ENCODE results near the gene SCAP. TPM values are rescaled to one million over a fixed set of nuclear protein-coding genes. Genes with fewer than 3 reads are reported as not detected.
A peak's percentile ranks its signal among the peaks of the same experiment; 100 is the strongest.
"Not testable (repeated sequence)": the region's sequence is repeated elsewhere in the genome, so short reads cannot be mapped to it uniquely, and the experiment has no call there.

Gene SCAP
- total RNA-seq, 2 experiments from 2014 or later, result 65.5 to 69.2 TPM

- Mint-ChIP-seq H3K9me3 (ENCODE audit: low read depth) (no peaks in the 10 kb centered on the region), H3K4me3 (no peak overlapping the region), H3K27me3 (no peaks in the 10 kb centered on the region), H3K36me3 (peaks cover 30% of the 10 kb centered on the region), H3K27ac (no peak overlapping the region), H3K4me1 (no peaks in the 10 kb centered on the region)
- CTCF ChIA-PET, result interaction anchor here (1.0 kb wide), 1 partner anchor 10 kb away, joined by 3 read pairs; no protein-coding TSS in a partner anchor
- no peak for ATAC-seq
- DNase-seq, result no peak
These were observed 27.3 kb upstream of the SCAP start for GRCh38 chr3:47503033-47503432.

- Mint-ChIP-seq H3K27ac (no peak overlapping the region), H3K4me1 (no peaks in the 10 kb centered on the region), H3K36me3 (peaks cover 29% of the 10 kb centered on the region), H3K27me3 (no peaks in the 10 kb centered on the region), H3K4me3 (no peak overlapping the region), H3K9me3 (ENCODE audit: low read depth) (no peaks in the 10 kb centered on the region)
- DNase-seq (no peak), ATAC-seq (no peak)
- CTCF ChIA-PET, result no interaction called here
These were observed 21.2 kb upstream of the SCAP start for GRCh38 chr3:47496892-47497291.

GRCh38 chr3:47495886-47496285, 20.1 kb upstream of the SCAP start:
- no peaks in the 10 kb centered on the region for H3K9me3 Mint-ChIP-seq (ENCODE audit: low read depth)
- ATAC-seq, result no peak
- no peaks in the 10 kb centered on the region for H3K4me1 Mint-ChIP-seq
- H3K36me3 Mint-ChIP-seq, result peaks cover 27% of the 10 kb centered on the region
- no peaks in the 10 kb centered on the region for H3K27me3 Mint-ChIP-seq
- CTCF ChIA-PET, result interaction anchor here (0.6 to 1.4 kb wide), 3 partner anchors 20 to 75 kb away, joined by 3 read pairs; no protein-coding TSS in a partner anchor
- DNase-seq, result no peak
- no peak overlapping the region for H3K4me3 Mint-ChIP-seq
- H3K27ac Mint-ChIP-seq, result no peak overlapping the region

- no peak for DNase-seq
- H3K27ac Mint-ChIP-seq, result no peak overlapping the region
- CTCF ChIA-PET, result interaction anchor here (1.0 to 1.4 kb wide), 2 partner anchors 18 to 74 kb away, joined by 3 read pairs; partner anchors contain the start of gene ELP6
These were observed 19.4 kb upstream of the SCAP start for GRCh38 chr3:47495111-47495510.

GRCh38 chr3:47491777-47492176, 16.0 kb upstream of the SCAP start:
- Mint-ChIP-seq H3K9me3 (ENCODE audit: low read depth) (no peaks in the 10 kb centered on the region), H3K27ac (no peak overlapping the region), H3K27me3 (no peaks in the 10 kb centered on the region), H3K4me3 (no peak overlapping the region), H3K4me1 (no peaks in the 10 kb centered on the region), H3K36me3 (peaks cover 14% of the 10 kb centered on the region)
- no peak for ATAC-seq
- no peak for DNase-seq
- CTCF ChIA-PET, result no interaction called here

More at GRCh38 chr3:47495111-47495510, 19.4 kb upstream of the SCAP start:
- H3K9me3 Mint-ChIP-seq (ENCODE audit: low read depth), result no peaks in the 10 kb centered on the region
- H3K27me3 Mint-ChIP-seq, result no peaks in the 10 kb centered on the region
- H3K36me3 Mint-ChIP-seq, result peaks cover 26% of the 10 kb centered on the region
- no peak for ATAC-seq
- H3K4me1 Mint-ChIP-seq, result no peaks in the 10 kb centered on the region
- H3K4me3 Mint-ChIP-seq, result no peak overlapping the region

GRCh38 chr3:47491186-47491585, 15.4 kb upstream of the SCAP start:
- CTCF ChIA-PET, result no interaction called here
- no peak overlapping the region for H3K4me3 Mint-ChIP-seq
- ATAC-seq (no peak), DNase-seq (no peak)
- peaks cover 11% of the 10 kb centered on the region for H3K36me3 Mint-ChIP-seq
- H3K27me3 Mint-ChIP-seq, result no peaks in the 10 kb centered on the region
- no peak overlapping the region for H3K27ac Mint-ChIP-seq
- no peaks in the 10 kb centered on the region for H3K9me3 Mint-ChIP-seq (ENCODE audit: low read depth)
- H3K4me1 Mint-ChIP-seq, result no peaks in the 10 kb centered on the region

GRCh38 chr3:47487265-47487664, 11.5 kb upstream of the SCAP start:
- Mint-ChIP-seq H3K4me1 (no peaks in the 10 kb centered on the region), H3K4me3 (no peak overlapping the region), H3K36me3 (peaks cover 6% of the 10 kb centered on the region), H3K27ac (no peak overlapping the region), H3K9me3 (ENCODE audit: low read depth) (no peaks in the 10 kb centered on the region), H3K27me3 (no peaks in the 10 kb centered on the region)
- ATAC-seq (no peak), DNase-seq (no peak)
- CTCF ChIA-PET, result no interaction called here

GRCh38 chr3:47485812-47486211, 10.1 kb upstream of the SCAP start:
- Mint-ChIP-seq H3K9me3 (ENCODE audit: low read depth) (no peaks in the 10 kb centered on the region), H3K36me3 (peaks cover 6% of the 10 kb centered on the region), H3K4me1 (no peaks in the 10 kb centered on the region), H3K4me3 (no peak overlapping the region), H3K27ac (no peak overlapping the region), H3K27me3 (no peaks in the 10 kb centered on the region)
- DNase-seq (no peak), ATAC-seq (no peak)
- CTCF ChIA-PET, result interaction anchor here (0.9 kb wide), 1 partner anchor 11 kb away, joined by 3 read pairs; no protein-coding TSS in a partner anchor

GRCh38 chr3:47482366-47482765, 6.6 kb upstream of the SCAP start:
- CTCF ChIA-PET, result interaction anchor here (0.6 to 1.8 kb wide), 2 partner anchors 34 to 61 kb away, joined by 3 to 10 read pairs; no protein-coding TSS in a partner anchor
- no peak for ATAC-seq
- Mint-ChIP-seq H3K27me3 (no peaks in the 10 kb centered on the region), H3K4me1 (no peaks in the 10 kb centered on the region), H3K4me3 (no peak overlapping the region), H3K27ac (no peak overlapping the region), H3K36me3 (peaks cover 4% of the 10 kb centered on the region), H3K9me3 (ENCODE audit: low read depth) (no peaks in the 10 kb centered on the region)
- DNase-seq, result no peak

GRCh38 chr3:47481763-47482162, 6.0 kb upstream of the SCAP start:
- not testable (repeated sequence) for DNase-seq; H3K4me3 Mint-ChIP-seq; H3K36me3 Mint-ChIP-seq; H3K9me3 Mint-ChIP-seq (ENCODE audit: low read depth); H3K27me3 Mint-ChIP-seq; ATAC-seq; H3K27ac Mint-ChIP-seq; H3K4me1 Mint-ChIP-seq
- CTCF ChIA-PET, result interaction anchor here (0.6 to 1.8 kb wide), 3 partner anchors 34 to 246 kb away, joined by 3 to 10 read pairs (median 3); no protein-coding TSS in a partner anchor

- not testable (repeated sequence) for H3K4me1 Mint-ChIP-seq; DNase-seq; ATAC-seq; H3K36me3 Mint-ChIP-seq; H3K9me3 Mint-ChIP-seq (ENCODE audit: low read depth); H3K27me3 Mint-ChIP-seq; H3K4me3 Mint-ChIP-seq; H3K27ac Mint-ChIP-seq
- CTCF ChIA-PET, result interaction anchor here (1.6 kb wide), 1 partner anchor 59 kb away, joined by 9 read pairs; no protein-coding TSS in a partner anchor
These were observed 4.5 kb upstream of the SCAP start for GRCh38 chr3:47480267-47480666.

- no peak overlapping the region for H3K4me3 Mint-ChIP-seq
- CTCF ChIA-PET, result interaction anchor here (0.7 to 1.6 kb wide), 2 partner anchors 58 to 59 kb away, joined by 3 to 9 read pairs; no protein-coding TSS in a partner anchor
- H3K9me3 Mint-ChIP-seq (ENCODE audit: low read depth), result no peaks in the 10 kb centered on the region
- no peak overlapping the region for H3K27ac Mint-ChIP-seq
- H3K27me3 Mint-ChIP-seq, result no peaks in the 10 kb centered on the region
- no peak for ATAC-seq
- peaks cover 13% of the 10 kb centered on the region for H3K4me1 Mint-ChIP-seq
- DNase-seq, result no peak
- H3K36me3 Mint-ChIP-seq, result peaks cover 3% of the 10 kb centered on the region
These were observed 4.1 kb upstream of the SCAP start for GRCh38 chr3:47479826-47480160.

GRCh38 chr3:47478022-47478421, 2.3 kb upstream of the SCAP start:
- peaks cover 5% of the 10 kb centered on the region for H3K36me3 Mint-ChIP-seq
- no peak overlapping the region for H3K27ac Mint-ChIP-seq
- H3K4me3 Mint-ChIP-seq, result no peak overlapping the region
- no peaks in the 10 kb centered on the region for H3K9me3 Mint-ChIP-seq (ENCODE audit: low read depth)
- no peak for DNase-seq
- H3K27me3 Mint-ChIP-seq, result no peaks in the 10 kb centered on the region
- CTCF ChIA-PET, result interaction anchor here (4.2 kb wide), 1 partner anchor 58 kb away, joined by 89 read pairs; no protein-coding TSS in a partner anchor
- H3K4me1 Mint-ChIP-seq, result peaks cover 27% of the 10 kb centered on the region
- no peak for ATAC-seq

- no peaks in the 10 kb centered on the region for H3K9me3 Mint-ChIP-seq (ENCODE audit: low read depth)
These were observed 981 bp upstream of the SCAP start for GRCh38 chr3:47476644-47477199.

More at GRCh38 chr3:47476644-47477199, 981 bp upstream of the SCAP start:
- Mint-ChIP-seq H3K36me3 (peaks cover 6% of the 10 kb centered on the region), H3K27me3 (no peaks in the 10 kb centered on the region), H3K27ac (peak overlapping the region; percentile 81), H3K4me1 (peaks cover 31% of the 10 kb centered on the region), H3K4me3 (peak overlapping the region; percentile 89)
- CTCF ChIA-PET, result interaction anchor here (0.7 to 4.2 kb wide), 8 partner anchors 20 to 73 kb away, joined by 3 to 89 read pairs (median 3); no protein-coding TSS in a partner anchor
- DNase-seq, result no peak
- no peak for ATAC-seq

Data from activated CD8-positive, alpha-beta memory T cell treated with anti-CD3 and anti-CD28 coated beads, Interleukin-2, amount 10 ng/mL, durations not matched to agents 7 days and 5 days (primary cell).